A673 (cell line): ENCODE measurements around the gene CRYAA.
"Not testable (repeated sequence)": the region's sequence is repeated elsewhere in the genome, so short reads cannot be mapped to it uniquely, and the experiment has no call there.

ENCODE experiments used
- EZH2 ChIP-seq: fragments of 200-600 bp; sonication (generic); IDR thresholded peaks from 2 replicates; pipeline ENCODE4 v1.6.1; 2017; ENCODE audit warnings: borderline replicate concordance, low read depth, mild to moderate bottlenecking, mixed read lengths, antibody characterized with exemption, low read length; ENCODE audit not compliant: poor library complexity, severe bottlenecking
- TF ChIP-seq, protein P1 (sequence below): fragments of 300-800, 200-600 bp; sonication (generic); conservative IDR thresholded peaks from 2 replicates; pipeline ENCODE4 v1.5.1; 2017; ENCODE audit warnings: low read depth, mild to moderate bottlenecking, antibody characterized with exemption, low read length, moderate library complexity, mixed read lengths

DNA sequence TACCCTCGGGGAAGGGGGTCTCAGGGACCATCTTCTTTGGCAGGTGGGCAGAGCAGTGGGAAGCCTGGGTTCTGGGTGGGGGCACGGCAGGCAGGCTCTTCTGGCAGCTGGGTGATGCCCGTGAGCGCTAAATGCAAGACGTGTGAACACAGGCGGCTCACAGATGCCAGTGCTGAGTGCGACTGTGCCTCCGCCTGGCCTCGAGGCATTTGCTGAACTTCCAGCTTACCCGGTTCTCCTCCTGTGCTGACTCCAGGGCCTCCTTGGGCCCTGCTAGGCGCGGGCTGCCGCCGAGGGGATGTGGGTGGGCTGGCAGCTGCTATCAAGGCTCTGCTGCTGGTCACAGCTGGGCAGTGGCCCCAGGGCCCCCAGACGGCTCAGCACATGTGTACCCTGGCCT is 12.2 kb downstream of the CRYAA start:
- TF ChIP-seq, protein P1, sequence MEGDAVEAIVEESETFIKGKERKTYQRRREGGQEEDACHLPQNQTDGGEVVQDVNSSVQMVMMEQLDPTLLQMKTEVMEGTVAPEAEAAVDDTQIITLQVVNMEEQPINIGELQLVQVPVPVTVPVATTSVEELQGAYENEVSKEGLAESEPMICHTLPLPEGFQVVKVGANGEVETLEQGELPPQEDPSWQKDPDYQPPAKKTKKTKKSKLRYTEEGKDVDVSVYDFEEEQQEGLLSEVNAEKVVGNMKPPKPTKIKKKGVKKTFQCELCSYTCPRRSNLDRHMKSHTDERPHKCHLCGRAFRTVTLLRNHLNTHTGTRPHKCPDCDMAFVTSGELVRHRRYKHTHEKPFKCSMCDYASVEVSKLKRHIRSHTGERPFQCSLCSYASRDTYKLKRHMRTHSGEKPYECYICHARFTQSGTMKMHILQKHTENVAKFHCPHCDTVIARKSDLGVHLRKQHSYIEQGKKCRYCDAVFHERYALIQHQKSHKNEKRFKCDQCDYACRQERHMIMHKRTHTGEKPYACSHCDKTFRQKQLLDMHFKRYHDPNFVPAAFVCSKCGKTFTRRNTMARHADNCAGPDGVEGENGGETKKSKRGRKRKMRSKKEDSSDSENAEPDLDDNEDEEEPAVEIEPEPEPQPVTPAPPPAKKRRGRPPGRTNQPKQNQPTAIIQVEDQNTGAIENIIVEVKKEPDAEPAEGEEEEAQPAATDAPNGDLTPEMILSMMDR: not testable (repeated sequence)
- TF ChIP-seq EZH2: not testable (repeated sequence)
